ENCODE measurements around the gene ZP3. TPM values are rescaled to one million over a fixed set of nuclear protein-coding genes. Genes with fewer than 3 reads are reported as not detected.
"Not testable (repeated sequence)": the region's sequence is repeated elsewhere in the genome, so short reads cannot be mapped to it uniquely, and the experiment has no call there.

The ZP3 gene
- total and polyA plus RNA-seq, 2 experiments from 2014 or later = 0.77 to 2.4 TPM

DNA sequence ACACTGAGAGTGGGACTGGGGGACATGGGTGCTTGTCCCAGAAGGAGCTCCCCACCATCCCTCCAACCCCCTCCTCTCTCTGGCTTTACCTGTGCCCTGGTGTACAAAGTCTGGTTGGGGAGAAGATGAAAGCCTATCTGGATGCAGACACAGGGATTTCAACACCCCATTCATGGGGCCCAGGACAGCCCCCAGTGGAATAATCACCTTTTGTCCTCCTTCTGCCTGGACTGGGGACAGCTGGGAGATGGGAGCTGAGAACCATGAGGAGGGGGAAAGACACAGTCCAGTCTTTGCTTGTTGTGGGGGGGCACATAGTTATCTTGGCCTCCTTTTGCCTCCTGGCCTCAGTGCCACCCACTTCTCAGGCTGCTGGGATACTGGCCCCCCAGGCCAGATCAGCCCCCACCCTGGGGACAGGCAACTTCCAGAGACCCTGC, 16.6 kb upstream of the ZP3 start:
- no peak overlapping the region for H3K4me3 ChIP-seq
- H3K27me3 ChIP-seq = no peaks in the 10 kb centered on the region
- TF ChIP-seq, protein P1, sequence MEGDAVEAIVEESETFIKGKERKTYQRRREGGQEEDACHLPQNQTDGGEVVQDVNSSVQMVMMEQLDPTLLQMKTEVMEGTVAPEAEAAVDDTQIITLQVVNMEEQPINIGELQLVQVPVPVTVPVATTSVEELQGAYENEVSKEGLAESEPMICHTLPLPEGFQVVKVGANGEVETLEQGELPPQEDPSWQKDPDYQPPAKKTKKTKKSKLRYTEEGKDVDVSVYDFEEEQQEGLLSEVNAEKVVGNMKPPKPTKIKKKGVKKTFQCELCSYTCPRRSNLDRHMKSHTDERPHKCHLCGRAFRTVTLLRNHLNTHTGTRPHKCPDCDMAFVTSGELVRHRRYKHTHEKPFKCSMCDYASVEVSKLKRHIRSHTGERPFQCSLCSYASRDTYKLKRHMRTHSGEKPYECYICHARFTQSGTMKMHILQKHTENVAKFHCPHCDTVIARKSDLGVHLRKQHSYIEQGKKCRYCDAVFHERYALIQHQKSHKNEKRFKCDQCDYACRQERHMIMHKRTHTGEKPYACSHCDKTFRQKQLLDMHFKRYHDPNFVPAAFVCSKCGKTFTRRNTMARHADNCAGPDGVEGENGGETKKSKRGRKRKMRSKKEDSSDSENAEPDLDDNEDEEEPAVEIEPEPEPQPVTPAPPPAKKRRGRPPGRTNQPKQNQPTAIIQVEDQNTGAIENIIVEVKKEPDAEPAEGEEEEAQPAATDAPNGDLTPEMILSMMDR (IDR thresholded peaks at IDR 0.05; ENCODE audit: low read depth, low read length) = no peak
- no peaks in the 10 kb centered on the region for H3K9me3 ChIP-seq (ENCODE audit: low read depth)
- no peaks in the 10 kb centered on the region for H3K4me1 ChIP-seq (ENCODE audit: low read depth)
- no peak for DNase-seq (ENCODE audit: low read depth in 1 of 2, low spot score in 1 of 2)
- no peaks in the 10 kb centered on the region for H3K36me3 ChIP-seq
- H3K27ac ChIP-seq = no peak overlapping the region

DNA sequence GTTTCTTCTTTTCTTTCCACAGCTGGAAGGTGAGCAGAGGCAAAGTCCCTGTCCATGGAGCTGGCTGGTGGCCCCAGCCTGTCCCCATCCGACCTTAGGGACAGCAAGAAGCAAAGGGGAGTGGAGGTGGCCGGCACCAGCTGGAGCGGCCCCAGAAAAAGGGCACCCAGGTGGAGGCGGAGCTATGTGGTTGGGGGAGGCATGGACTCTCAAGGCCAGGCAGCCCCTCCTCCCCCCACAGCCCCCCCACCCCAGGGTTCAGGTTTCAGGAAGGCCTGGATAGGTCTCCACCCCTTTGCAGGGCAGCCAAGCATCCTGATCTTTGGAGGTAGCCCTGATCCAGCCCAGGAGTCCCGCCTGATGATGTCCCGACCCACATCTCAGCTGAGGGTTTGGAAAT, 15.2 kb upstream of the ZP3 start, which contains the start of gene SSC4D:
Gene SSC4D, minus strand, starts transcription at position 161 of the 400 bp plus-strand sequence. CDS start 5,258 bp downstream, outside the sequence.
- TF ChIP-seq, protein P1 (IDR thresholded peaks at IDR 0.05; ENCODE audit: low read depth, low read length) = no peak
- Histone ChIP-seq H3K4me1 (ENCODE audit: low read depth) (no peaks in the 10 kb centered on the region), H3K27ac (no peak within 1 kb of the TSS), H3K27me3 (no peaks in the 10 kb centered on the region), H3K4me3 (peak within 1 kb of the TSS; percentile 36), H3K9me3 (ENCODE audit: low read depth) (no peaks in the 10 kb centered on the region), H3K36me3 (no peaks in the 10 kb centered on the region)
- peak in 1 of 2 donors; percentile 74 for DNase-seq (ENCODE audit: low read depth in 1 of 2, low spot score in 1 of 2)

DNA sequence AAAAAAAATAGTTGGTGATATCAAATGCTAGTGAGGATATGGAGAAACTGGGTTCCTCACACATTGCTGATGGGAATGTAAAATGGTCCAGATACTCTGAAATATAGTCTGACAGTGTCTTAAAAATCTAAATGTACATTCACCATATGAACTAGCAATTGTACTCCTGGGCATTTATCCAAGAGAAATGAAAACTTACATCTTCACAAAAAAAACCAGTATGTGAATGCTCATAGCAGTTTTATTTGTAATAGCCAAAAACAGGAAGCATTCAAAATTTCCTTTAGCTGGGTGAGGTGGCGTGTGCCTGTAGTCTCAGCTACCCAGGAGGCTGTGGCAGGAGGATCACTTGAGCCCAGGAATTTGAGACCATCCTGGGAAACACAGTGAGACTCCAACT, 13.1 kb upstream of the ZP3 start:
- TF ChIP-seq, protein P1 (IDR thresholded peaks at IDR 0.05; ENCODE audit: low read depth, low read length) = no peak
- DNase-seq (ENCODE audit: low read depth in 1 of 2, low spot score in 1 of 2) = no peak
- no peaks in the 10 kb centered on the region for H3K9me3 ChIP-seq (ENCODE audit: low read depth)

DNA sequence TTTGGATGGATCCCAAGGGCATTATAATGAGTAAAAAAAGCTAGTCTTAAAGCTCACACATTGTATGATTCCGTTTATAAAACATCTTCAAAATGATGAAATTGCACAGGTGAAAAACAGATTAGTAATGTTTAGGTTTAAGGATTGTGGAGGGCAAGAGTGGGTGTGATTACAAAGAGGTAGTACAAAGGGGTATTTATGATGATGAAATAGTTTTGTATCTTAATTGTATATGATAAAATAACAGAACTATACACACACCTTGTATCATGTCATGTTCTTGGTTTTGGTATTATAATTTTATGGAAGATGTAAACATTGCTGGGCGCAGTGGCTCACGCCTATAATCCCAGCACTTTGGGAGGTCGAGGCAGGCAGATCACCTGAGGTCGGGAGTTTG, 12.5 kb upstream of the ZP3 start:
- no peak overlapping the region for H3K4me3 ChIP-seq
- H3K4me1 ChIP-seq (ENCODE audit: low read depth) = no peaks in the 10 kb centered on the region
- no peaks in the 10 kb centered on the region for H3K9me3 ChIP-seq (ENCODE audit: low read depth)
- no peaks in the 10 kb centered on the region for H3K27me3 ChIP-seq
- no peaks in the 10 kb centered on the region for H3K36me3 ChIP-seq
- H3K27ac ChIP-seq = no peak overlapping the region
- DNase-seq (ENCODE audit: low read depth in 1 of 2, low spot score in 1 of 2) = no peak
- TF ChIP-seq, protein P1 (IDR thresholded peaks at IDR 0.05; ENCODE audit: low read depth, low read length) = no peak

More for the DNA sequence above, 13.1 kb upstream of the ZP3 start:
- Histone ChIP-seq H3K4me3 (no peak overlapping the region), H3K4me1 (ENCODE audit: low read depth) (no peaks in the 10 kb centered on the region), H3K27me3 (no peaks in the 10 kb centered on the region), H3K36me3 (no peaks in the 10 kb centered on the region), H3K27ac (no peak overlapping the region)

DNA sequence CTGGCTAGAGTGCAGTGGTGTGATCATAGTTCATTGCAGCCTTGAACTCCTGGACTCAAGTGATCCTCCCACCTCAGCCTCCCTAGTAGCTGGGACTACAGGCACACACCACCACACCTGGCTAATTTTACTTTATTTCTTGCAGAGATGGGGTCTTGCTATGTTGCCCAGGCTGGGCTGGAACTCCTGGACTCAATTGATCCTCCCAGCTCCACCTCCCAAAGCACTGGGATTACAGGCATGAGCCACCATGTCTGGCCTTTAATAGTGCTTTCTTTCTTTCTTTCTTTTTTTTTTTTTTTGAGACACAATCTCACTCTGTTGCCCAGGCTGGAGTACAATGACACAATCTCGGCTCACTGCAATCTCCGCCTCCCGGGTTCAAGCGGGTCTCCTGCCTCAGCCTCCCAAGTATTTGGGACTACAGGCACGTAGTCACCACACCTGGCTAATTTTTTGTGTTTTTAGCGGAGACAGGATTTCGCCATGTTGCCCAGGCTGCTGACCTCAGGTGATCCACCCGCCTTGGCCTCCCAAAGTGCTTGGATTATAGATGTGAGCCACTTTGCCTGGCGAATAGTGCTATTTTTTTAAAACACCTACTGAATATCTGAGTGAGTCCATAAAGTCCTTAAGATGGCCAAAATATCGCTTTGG, 7.0 kb upstream of the ZP3 start:
- not testable (repeated sequence) for H3K27me3 ChIP-seq; H3K4me1 ChIP-seq (ENCODE audit: low read depth); H3K36me3 ChIP-seq; H3K4me3 ChIP-seq; H3K27ac ChIP-seq; DNase-seq (ENCODE audit: low read depth in 1 of 2, low spot score in 1 of 2); H3K9me3 ChIP-seq (ENCODE audit: low read depth)

DNA sequence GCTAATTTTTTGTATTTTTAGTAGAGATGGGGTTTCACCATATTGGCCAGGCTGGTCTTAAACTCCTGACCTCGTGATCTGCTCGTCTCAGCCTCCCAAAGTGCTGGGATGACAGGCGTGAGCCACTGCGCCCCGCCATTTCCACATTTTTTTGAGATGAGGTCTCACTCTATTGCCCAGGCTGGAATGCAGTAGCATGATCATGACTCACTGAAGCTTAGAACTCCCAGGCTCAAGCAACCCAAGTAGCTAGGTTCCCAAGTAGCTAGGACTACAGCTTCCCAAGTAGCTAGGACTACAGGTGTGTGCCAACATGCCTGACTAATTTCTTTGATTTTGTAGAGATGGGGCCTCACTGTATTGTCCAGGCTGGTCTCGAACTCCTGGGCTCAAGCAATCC, 3.7 kb upstream of the ZP3 start:
- not testable (repeated sequence) for H3K27ac ChIP-seq, H3K27me3 ChIP-seq

More for the DNA sequence above, 3.7 kb upstream of the ZP3 start:
- H3K4me1 ChIP-seq (ENCODE audit: low read depth); H3K36me3 ChIP-seq; H3K9me3 ChIP-seq (ENCODE audit: low read depth); H3K4me3 ChIP-seq: not testable (repeated sequence)
- peak in 1 of 2 donors; percentile 91 for DNase-seq (ENCODE audit: low read depth in 1 of 2, low spot score in 1 of 2)

Measured in cardiac muscle cell (in vitro differentiated cells and primary cell).